Measurements from ENCODE around the gene BPHL. TPM values are rescaled to one million over a fixed set of nuclear protein-coding genes. Genes with fewer than 3 reads are reported as not detected.

The BPHL gene
- total and polyA plus RNA-seq, 10 of the 15 experiments (the other 5 are each of a cell fraction or from before 2014, with no cell fraction given) = 8.0 to 17.8 (median 12.4) TPM

DNA sequence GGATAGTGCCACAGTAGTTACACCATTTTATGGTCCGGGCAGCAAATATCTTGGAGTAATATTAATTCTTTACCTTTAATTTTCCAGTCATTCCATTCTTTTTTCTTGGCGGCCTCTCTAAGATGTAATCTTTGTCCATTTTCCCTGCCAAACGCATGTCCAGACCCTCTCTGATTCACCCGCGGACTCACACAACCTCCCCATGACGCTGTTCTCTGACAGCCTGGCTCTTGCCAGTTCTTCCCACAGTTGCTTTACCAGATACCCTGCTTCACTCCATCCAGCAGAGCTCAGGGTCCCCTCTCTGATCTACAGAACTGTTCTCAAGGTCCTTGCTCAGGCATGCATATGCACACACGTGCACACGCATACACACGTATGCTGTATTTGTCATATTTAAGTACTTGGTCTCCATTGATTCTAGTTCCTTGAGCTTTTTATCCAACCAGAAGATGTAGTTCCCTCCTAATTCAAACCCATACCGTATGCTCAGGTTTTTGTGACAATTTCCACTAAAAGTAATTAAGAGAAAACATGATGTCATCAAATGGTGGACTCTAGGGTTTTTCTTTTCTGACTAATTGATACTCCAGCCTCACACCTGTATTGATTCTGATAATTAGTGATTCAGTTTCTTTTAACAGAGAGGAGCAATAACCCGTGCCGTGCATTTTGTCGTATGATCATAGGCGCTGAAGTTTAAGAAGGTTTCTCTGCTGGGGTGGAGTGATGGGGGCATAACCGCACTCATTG is 10.0 kb downstream of the BPHL start:
- CTCF ChIA-PET = interaction anchor here (2.0 to 3.7 kb wide), 2 partner anchors 123 to 604 kb away, joined by 5 to 61 read pairs; no protein-coding TSS in a partner anchor
- FAIRE-seq (no peak), DNase-seq (ENCODE audit: low read depth, low spot score) (no peak), ATAC-seq (no peak)
- no peaks in the 10 kb centered on the region for H3K27me3 ChIP-seq (replicated peaks in 1 of 2; ENCODE audit: control insufficient read depth in 2 of 2, insufficient read depth in 2 of 2, low read length in 1 of 2)
- in situ Hi-C loops (cut with MboI) (loop anchor here (5.0 kb wide), 2 partner anchors 124 to 604 kb away; no protein-coding TSS in a partner anchor), intact Hi-C loops (cut with micrococcal nuclease; ENCODE audit: unreplicated experiment) (no loop called here)
- H2AFZ ChIP-seq (ENCODE audit: control insufficient read depth, low read depth, low read length) = no peak overlapping the region
- H3K4me2 ChIP-seq (ENCODE audit: control insufficient read depth, insufficient read depth) = no peak overlapping the region
- no peak overlapping the region for H3K4me3 ChIP-seq
- BruUV-seq (replicated peaks) = no TSS peak
- WGBS (ENCODE audit: insufficient coverage, insufficient replicate concordance, low lambda C conversion rate, missing lambda C conversion rate) = 97% methylated on average over 14 of the region's 15 CpGs
- SMC1A ChIA-PET (ENCODE audit: uncharacterized antibody, unreplicated experiment) = interaction anchor here (3.9 kb wide), 1 partner anchor 123 kb away, joined by 21 read pairs; no protein-coding TSS in a partner anchor
- no peaks in the 10 kb centered on the region for H3K36me3 ChIP-seq (ENCODE audit: control insufficient read depth in 2 of 2, insufficient read depth in 2 of 2, low read length in 1 of 2)
- H3K4me1 ChIP-seq (ENCODE audit: control insufficient read depth, insufficient read depth, low read length) = peaks cover 7% of the 10 kb centered on the region
- no peaks in the 10 kb centered on the region for H3K79me2 ChIP-seq (ENCODE audit: control insufficient read depth, insufficient read depth, low read length)
- POLR2A ChIA-PET = interaction anchor here (0.7 kb wide), 1 partner anchor 10 kb away, joined by 3 read pairs; the partner anchor contains the start of gene BPHL
- H3K27ac ChIP-seq (ENCODE audit: control insufficient read depth, insufficient read depth) = no peak overlapping the region
- RAD21 ChIA-PET (ENCODE audit: unreplicated experiment) = no interaction called here
- H3K9ac ChIP-seq (ENCODE audit: control insufficient read depth, insufficient read depth, low read length) = no peak overlapping the region
- H4K20me1 ChIP-seq (ENCODE audit: control insufficient read depth, insufficient read depth) = no peaks in the 10 kb centered on the region
- TF ChIP-seq TAF1 (IDR thresholded peaks at IDR 0.05; ENCODE audit: borderline replicate concordance, low read depth, low read length) (no peak), NBN (IDR thresholded peaks at IDR 0.05) (no peak), EZH2 (IDR thresholded peaks at IDR 0.05; ENCODE audit: borderline replicate concordance, control insufficient read depth, low read depth, low read length) (no peak), HDAC6 (IDR thresholded peaks at IDR 0.05; ENCODE audit: unreplicated experiment) (no peak), CEBPB (IDR thresholded peaks at IDR 0.05; ENCODE audit: borderline replicate concordance in 1 of 2, low read depth in 2 of 2, low read length in 2 of 2) (no peak), POLR2A (IDR thresholded peaks at IDR 0.05; ENCODE audit: low read depth, low read length) (no peak), GABPA (IDR thresholded peaks at IDR 0.05; ENCODE audit: low read depth) (no peak), SRF (IDR thresholded peaks at IDR 0.05; ENCODE audit: low read depth in 2 of 2, low read length in 2 of 2) (no peak), SMAD5 (IDR thresholded peaks at IDR 0.05; ENCODE audit: low read depth) (no peak), RAD51 (IDR thresholded peaks at IDR 0.05) (no peak)
- TF ChIP-seq, protein P1, sequence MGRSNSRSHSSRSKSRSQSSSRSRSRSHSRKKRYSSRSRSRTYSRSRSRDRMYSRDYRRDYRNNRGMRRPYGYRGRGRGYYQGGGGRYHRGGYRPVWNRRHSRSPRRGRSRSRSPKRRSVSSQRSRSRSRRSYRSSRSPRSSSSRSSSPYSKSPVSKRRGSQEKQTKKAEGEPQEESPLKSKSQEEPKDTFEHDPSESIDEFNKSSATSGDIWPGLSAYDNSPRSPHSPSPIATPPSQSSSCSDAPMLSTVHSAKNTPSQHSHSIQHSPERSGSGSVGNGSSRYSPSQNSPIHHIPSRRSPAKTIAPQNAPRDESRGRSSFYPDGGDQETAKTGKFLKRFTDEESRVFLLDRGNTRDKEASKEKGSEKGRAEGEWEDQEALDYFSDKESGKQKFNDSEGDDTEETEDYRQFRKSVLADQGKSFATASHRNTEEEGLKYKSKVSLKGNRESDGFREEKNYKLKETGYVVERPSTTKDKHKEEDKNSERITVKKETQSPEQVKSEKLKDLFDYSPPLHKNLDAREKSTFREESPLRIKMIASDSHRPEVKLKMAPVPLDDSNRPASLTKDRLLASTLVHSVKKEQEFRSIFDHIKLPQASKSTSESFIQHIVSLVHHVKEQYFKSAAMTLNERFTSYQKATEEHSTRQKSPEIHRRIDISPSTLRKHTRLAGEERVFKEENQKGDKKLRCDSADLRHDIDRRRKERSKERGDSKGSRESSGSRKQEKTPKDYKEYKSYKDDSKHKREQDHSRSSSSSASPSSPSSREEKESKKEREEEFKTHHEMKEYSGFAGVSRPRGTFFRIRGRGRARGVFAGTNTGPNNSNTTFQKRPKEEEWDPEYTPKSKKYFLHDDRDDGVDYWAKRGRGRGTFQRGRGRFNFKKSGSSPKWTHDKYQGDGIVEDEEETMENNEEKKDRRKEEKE (IDR thresholded peaks at IDR 0.05) = no peak
- no peaks in the 10 kb centered on the region for H3K9me3 ChIP-seq (replicated peaks; ENCODE audit: control insufficient read depth, insufficient read depth, low read length)
